HEK293 (cell line): ENCODE data around the gene LMLN.

Source experiments
- CTCF ChIA-PET: fragments of 350-600 bp; formaldehyde crosslinking; extraction: SDS; loops from one replicate; lab custom pipeline; 2021; ENCODE audit warnings: antibody characterized with exemption; lab: Yijun Ruan, JAX
- POLR2A ChIA-PET: fragments of 300-600 bp; formaldehyde crosslinking; extraction: SDS; loops from one replicate; lab custom pipeline; 2020; ENCODE audit warnings: antibody characterized with exemption, inconsistent platforms; lab: Yijun Ruan, JAX
- H3K27ac ChIP-seq: fragments of 200-500 bp; sonication (Bioruptor generic); 2 replicates; pipeline ENCODE4 v1.5.1; 2014; ENCODE audit warnings: low read depth, low read length, control low read depth, inconsistent platforms; ENCODE audit errors: extremely low read depth
- H3K36me3 ChIP-seq, 2 experiments: fragments of 200-500 bp in 1 of 2; sonication (Bioruptor generic) in 1 of 2; 1 replicate in 1 of 2; 2 replicates in 1 of 2; pipeline ENCODE4 v1.5.1; 2014 to 2017; ENCODE audit warnings: inconsistent platforms in 2 of 2, low read length in 2 of 2; ENCODE audit not compliant: control insufficient read depth in 2 of 2, insufficient read depth in 1 of 2
- H3K4me1 ChIP-seq: fragments of 200-500 bp; sonication (Bioruptor generic); 2 replicates; pipeline ENCODE4 v1.5.1; 2014; ENCODE audit warnings: mild to moderate bottlenecking, low read length, inconsistent platforms; ENCODE audit not compliant: control insufficient read depth, insufficient read depth
- H3K4me3 ChIP-seq: 2 replicates; pipeline ENCODE4 v1.5.1; 2011; ENCODE audit warnings: low read depth, mild to moderate bottlenecking, control low read depth, low read length, moderate library complexity
- H3K9me3 ChIP-seq: fragments of 200-500 bp; sonication (Bioruptor generic); 2 replicates; pipeline ENCODE4 v1.5.1; 2014; ENCODE audit warnings: low read depth, low read length, inconsistent platforms; ENCODE audit not compliant: control insufficient read depth, insufficient read depth
- ZFP37 ChIP-seq: fragments of 450-650 bp; formaldehyde crosslinking; IDR thresholded peaks from 2 replicates; pipeline ENCODE4 v1.5.1; 2016; ENCODE audit warnings: missing biosample characterization, missing genetic modification characterization
- ZNF214 ChIP-seq: fragments of 450-650 bp; formaldehyde crosslinking; IDR thresholded peaks from 2 replicates; pipeline ENCODE4 v1.5.1; 2017; ENCODE audit warnings: missing biosample characterization, mild to moderate bottlenecking, missing genetic modification characterization, borderline replicate concordance
- ZNF266 ChIP-seq: fragments of 450-650 bp; formaldehyde crosslinking; IDR thresholded peaks from 2 replicates; pipeline ENCODE4 v1.5.1; 2016; ENCODE audit warnings: missing biosample characterization, missing genetic modification characterization, low read depth
- ZNF366 ChIP-seq: fragments of 450-650 bp; formaldehyde crosslinking; conservative IDR thresholded peaks from 2 replicates; pipeline ENCODE4 v1.5.1; 2016; ENCODE audit warnings: missing biosample characterization, missing genetic modification characterization
- ZNF37A ChIP-seq: fragments of 450-650 bp; IDR thresholded peaks from 2 replicates; pipeline ENCODE4 v1.5.1; 2018; ENCODE audit warnings: missing biosample characterization, missing genetic modification characterization
- ZNF391 ChIP-seq: fragments of 450-650 bp; formaldehyde crosslinking; IDR thresholded peaks from 2 replicates; pipeline ENCODE4 v1.5.1; 2016; ENCODE audit warnings: low read depth, missing biosample characterization, missing genetic modification characterization, borderline replicate concordance
- ZNF416 ChIP-seq: fragments of 450-650 bp; formaldehyde crosslinking; IDR thresholded peaks from 2 replicates; pipeline ENCODE4 v1.5.1; 2016; ENCODE audit warnings: missing biosample characterization, missing genetic modification characterization
- ZNF501 ChIP-seq: fragments of 450-650 bp; formaldehyde crosslinking; IDR thresholded peaks from 2 replicates; pipeline ENCODE4 v1.5.1; 2016; ENCODE audit warnings: missing biosample characterization, missing genetic modification characterization
- ZNF529 ChIP-seq: fragments of 450-650 bp; formaldehyde crosslinking; IDR thresholded peaks from 2 replicates; pipeline ENCODE4 v1.5.1; 2017; ENCODE audit warnings: missing genetic modification characterization, missing biosample characterization; ENCODE audit not compliant: insufficient replicate concordance
- ZNF654 ChIP-seq: fragments of 450-650 bp; formaldehyde crosslinking; IDR thresholded peaks from 2 replicates; pipeline ENCODE4 v1.5.1; 2016; ENCODE audit warnings: low read depth, missing biosample characterization, missing genetic modification characterization
- ZNF658 ChIP-seq: fragments of 450-650 bp; formaldehyde crosslinking; IDR thresholded peaks from 2 replicates; pipeline ENCODE4; 2016; ENCODE audit warnings: missing biosample characterization, missing genetic modification characterization
- ZNF791 ChIP-seq: fragments of 450-650 bp; formaldehyde crosslinking; IDR thresholded peaks from 2 replicates; pipeline ENCODE4 v1.5.1; 2016; ENCODE audit warnings: missing biosample characterization, missing genetic modification characterization
- ZNF792 ChIP-seq: fragments of 450-650 bp; formaldehyde crosslinking; IDR thresholded peaks from 2 replicates; pipeline ENCODE4 v1.5.1; 2016; ENCODE audit warnings: missing biosample characterization, missing genetic modification characterization
- TF ChIP-seq, protein P1 (sequence below): fragments of 450-650 bp; IDR thresholded peaks from 2 replicates; pipeline ENCODE4 v1.5.1; 2018; ENCODE audit warnings: missing biosample characterization, mild to moderate bottlenecking, missing genetic modification characterization
- TF ChIP-seq, protein P2 (sequence below): fragments of 450-650 bp; formaldehyde crosslinking; conservative IDR thresholded peaks from 2 replicates; pipeline ENCODE4 v1.5.1; 2016; ENCODE audit warnings: low read depth, missing biosample characterization, missing genetic modification characterization
- TF ChIP-seq, protein P3 (sequence below): fragments of 450-650 bp; formaldehyde crosslinking; IDR thresholded peaks from 2 replicates; pipeline ENCODE4 v1.5.1; 2016; ENCODE audit warnings: missing biosample characterization, missing genetic modification characterization
- TF ChIP-seq, protein P4 (sequence below): fragments of 450-650 bp; formaldehyde crosslinking; IDR thresholded peaks from 2 replicates; pipeline ENCODE4 v1.5.1; 2016; ENCODE audit warnings: missing biosample characterization, missing genetic modification characterization
- TF ChIP-seq, protein P5 (sequence below): fragments of 450-650 bp; formaldehyde crosslinking; IDR thresholded peaks from 2 replicates; pipeline ENCODE4 v1.5.1; 2016; ENCODE audit warnings: missing biosample characterization, missing genetic modification characterization

LMLN gene

DNA sequence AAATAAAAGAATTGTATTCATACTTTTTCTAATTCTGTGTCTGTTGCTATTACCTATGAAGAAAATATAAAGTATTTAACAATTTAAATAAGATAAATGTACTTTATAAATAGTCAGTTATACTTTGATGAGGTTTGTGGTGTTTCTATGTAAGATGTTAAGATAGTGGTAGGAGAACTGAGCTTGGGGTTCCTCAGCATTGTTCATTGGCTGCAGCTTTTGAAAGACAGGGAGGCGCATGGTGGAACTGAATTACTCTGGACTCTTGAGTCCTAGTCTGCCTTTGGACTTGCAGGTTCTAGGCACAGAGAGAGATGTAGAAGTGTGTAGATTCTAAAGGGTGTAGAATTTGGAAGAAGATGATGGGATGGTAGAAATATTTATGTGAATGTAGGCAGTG lies 23.1 kb downstream of the LMLN start (continued):
- TF ChIP-seq ZNF366 (tag by site-specific recombination) = no peak
- TF ChIP-seq, protein P1, sequence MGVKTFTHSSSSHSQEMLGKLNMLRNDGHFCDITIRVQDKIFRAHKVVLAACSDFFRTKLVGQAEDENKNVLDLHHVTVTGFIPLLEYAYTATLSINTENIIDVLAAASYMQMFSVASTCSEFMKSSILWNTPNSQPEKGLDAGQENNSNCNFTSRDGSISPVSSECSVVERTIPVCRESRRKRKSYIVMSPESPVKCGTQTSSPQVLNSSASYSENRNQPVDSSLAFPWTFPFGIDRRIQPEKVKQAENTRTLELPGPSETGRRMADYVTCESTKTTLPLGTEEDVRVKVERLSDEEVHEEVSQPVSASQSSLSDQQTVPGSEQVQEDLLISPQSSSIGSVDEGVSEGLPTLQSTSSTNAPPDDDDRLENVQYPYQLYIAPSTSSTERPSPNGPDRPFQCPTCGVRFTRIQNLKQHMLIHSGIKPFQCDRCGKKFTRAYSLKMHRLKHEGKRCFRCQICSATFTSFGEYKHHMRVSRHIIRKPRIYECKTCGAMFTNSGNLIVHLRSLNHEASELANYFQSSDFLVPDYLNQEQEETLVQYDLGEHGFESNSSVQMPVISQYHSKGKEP (tag by site-specific recombination) = no peak
- TF ChIP-seq ZNF416 = no peak
- TF ChIP-seq ZNF658 (tag by site-specific recombination) = no peak

DNA sequence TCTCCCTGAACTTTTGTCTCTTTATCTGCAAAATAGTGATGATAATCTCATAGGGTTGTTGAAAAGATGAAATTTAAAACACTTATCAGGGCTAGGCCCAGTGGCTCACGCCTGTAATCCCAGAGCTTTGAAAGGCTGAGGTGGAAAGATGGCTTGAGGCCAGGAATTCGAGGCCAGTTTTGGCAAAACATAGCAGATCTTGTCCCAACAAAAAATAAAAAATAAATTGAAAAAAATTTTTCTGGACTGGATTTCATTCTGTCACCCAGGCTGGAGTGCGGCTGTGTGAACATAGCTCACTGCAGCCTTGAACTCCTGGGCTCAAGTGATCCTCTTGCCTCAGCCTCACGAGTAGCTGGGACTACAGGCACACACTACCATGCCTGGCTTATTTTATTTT lies 29.6 kb downstream of the LMLN start:
- H3K9me3 ChIP-seq = no peaks in the 10 kb centered on the region
- H3K4me1 ChIP-seq = no peaks in the 10 kb centered on the region
- POLR2A ChIA-PET = no interaction called here
- peaks cover 0 to 24% of the 10 kb centered on the region in 2 experiments; a peak in 2 of 3 replicates for H3K36me3 ChIP-seq
- CTCF ChIA-PET = interaction anchor here (0.5 kb wide), 1 partner anchor 51 kb away, joined by 3 read pairs; no protein-coding TSS in a partner anchor
- H3K27ac ChIP-seq = no peak overlapping the region
- TF ChIP-seq ZNF791 (tag by site-specific recombination) = no peak
- TF ChIP-seq, protein P2, sequence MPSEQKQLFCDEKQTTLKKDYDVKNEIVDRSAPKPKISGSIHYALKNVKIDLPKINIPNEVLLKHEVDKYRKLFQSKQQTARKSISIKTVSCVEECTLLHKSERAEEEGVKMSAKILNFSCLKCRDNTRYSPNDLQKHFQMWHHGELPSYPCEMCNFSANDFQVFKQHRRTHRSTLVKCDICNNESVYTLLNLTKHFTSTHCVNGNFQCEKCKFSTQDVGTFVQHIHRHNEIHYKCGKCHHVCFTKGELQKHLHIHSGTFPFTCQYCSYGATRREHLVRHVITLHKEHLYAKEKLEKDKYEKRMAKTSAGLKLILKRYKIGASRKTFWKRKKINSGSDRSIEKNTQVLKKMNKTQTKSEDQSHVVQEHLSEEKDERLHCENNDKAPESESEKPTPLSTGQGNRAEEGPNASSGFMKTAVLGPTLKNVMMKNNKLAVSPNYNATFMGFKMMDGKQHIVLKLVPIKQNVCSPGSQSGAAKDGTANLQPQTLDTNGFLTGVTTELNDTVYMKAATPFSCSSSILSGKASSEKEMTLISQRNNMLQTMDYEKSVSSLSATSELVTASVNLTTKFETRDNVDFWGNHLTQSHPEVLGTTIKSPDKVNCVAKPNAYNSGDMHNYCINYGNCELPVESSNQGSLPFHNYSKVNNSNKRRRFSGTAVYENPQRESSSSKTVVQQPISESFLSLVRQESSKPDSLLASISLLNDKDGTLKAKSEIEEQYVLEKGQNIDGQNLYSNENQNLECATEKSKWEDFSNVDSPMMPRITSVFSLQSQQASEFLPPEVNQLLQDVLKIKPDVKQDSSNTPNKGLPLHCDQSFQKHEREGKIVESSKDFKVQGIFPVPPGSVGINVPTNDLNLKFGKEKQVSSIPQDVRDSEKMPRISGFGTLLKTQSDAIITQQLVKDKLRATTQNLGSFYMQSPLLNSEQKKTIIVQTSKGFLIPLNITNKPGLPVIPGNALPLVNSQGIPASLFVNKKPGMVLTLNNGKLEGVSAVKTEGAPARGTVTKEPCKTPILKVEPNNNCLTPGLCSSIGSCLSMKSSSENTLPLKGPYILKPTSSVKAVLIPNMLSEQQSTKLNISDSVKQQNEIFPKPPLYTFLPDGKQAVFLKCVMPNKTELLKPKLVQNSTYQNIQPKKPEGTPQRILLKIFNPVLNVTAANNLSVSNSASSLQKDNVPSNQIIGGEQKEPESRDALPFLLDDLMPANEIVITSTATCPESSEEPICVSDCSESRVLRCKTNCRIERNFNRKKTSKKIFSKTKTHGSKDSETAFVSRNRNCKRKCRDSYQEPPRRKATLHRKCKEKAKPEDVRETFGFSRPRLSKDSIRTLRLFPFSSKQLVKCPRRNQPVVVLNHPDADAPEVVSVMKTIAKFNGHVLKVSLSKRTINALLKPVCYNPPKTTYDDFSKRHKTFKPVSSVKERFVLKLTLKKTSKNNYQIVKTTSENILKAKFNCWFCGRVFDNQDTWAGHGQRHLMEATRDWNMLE (tag by site-specific recombination) = no peak
- TF ChIP-seq, protein P1 (tag by site-specific recombination) = no peak
- TF ChIP-seq, protein P3, sequence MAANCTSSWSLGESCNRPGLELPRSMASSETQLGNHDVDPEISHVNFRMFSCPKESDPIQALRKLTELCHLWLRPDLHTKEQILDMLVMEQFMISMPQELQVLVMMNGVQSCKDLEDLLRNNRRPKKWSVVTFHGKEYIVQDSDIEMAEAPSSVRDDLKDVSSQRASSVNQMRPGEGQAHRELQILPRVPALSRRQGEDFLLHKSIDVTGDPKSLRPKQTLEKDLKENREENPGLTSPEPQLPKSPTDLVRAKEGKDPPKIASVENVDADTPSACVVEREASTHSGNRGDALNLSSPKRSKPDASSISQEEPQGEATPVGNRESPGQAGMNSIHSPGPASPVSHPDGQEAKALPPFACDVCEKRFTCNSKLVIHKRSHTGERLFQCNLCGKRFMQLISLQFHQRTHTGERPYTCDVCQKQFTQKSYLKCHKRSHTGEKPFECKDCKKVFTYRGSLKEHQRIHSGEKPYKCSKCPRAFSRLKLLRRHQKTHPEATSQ (tag by site-specific recombination) = no peak
- TF ChIP-seq, protein P4, sequence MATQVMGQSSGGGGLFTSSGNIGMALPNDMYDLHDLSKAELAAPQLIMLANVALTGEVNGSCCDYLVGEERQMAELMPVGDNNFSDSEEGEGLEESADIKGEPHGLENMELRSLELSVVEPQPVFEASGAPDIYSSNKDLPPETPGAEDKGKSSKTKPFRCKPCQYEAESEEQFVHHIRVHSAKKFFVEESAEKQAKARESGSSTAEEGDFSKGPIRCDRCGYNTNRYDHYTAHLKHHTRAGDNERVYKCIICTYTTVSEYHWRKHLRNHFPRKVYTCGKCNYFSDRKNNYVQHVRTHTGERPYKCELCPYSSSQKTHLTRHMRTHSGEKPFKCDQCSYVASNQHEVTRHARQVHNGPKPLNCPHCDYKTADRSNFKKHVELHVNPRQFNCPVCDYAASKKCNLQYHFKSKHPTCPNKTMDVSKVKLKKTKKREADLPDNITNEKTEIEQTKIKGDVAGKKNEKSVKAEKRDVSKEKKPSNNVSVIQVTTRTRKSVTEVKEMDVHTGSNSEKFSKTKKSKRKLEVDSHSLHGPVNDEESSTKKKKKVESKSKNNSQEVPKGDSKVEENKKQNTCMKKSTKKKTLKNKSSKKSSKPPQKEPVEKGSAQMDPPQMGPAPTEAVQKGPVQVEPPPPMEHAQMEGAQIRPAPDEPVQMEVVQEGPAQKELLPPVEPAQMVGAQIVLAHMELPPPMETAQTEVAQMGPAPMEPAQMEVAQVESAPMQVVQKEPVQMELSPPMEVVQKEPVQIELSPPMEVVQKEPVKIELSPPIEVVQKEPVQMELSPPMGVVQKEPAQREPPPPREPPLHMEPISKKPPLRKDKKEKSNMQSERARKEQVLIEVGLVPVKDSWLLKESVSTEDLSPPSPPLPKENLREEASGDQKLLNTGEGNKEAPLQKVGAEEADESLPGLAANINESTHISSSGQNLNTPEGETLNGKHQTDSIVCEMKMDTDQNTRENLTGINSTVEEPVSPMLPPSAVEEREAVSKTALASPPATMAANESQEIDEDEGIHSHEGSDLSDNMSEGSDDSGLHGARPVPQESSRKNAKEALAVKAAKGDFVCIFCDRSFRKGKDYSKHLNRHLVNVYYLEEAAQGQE (tag by site-specific recombination) = no peak
- TF ChIP-seq ZNF792 (tag by site-specific recombination) = no peak
- TF ChIP-seq ZNF501 (tag by site-specific recombination) = no peak
- no peak for TF ChIP-seq ZNF654 (tag by site-specific recombination)
- no peak for TF ChIP-seq ZNF266 (tag by site-specific recombination)
- no peak for TF ChIP-seq ZNF391 (tag by site-specific recombination)
- TF ChIP-seq, protein P5, sequence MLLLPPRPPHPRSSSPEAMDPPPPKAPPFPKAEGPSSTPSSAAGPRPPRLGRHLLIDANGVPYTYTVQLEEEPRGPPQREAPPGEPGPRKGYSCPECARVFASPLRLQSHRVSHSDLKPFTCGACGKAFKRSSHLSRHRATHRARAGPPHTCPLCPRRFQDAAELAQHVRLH (tag by site-specific recombination) = no peak
- no peak for TF ChIP-seq ZNF529
- TF ChIP-seq ZNF214 (tag by site-specific recombination) = no peak
- no peak for TF ChIP-seq ZNF37A (tag by site-specific recombination)
- no peak for TF ChIP-seq ZFP37 (tag by site-specific recombination)
- TF ChIP-seq, all 188 proteins: peak for 0
- H3K4me3 ChIP-seq = no peak overlapping the region
